SK-N-SH treated with all-trans-retinoic acid at 6 μM for 48 hours (cell line): Measurements from ENCODE around the gene KCTD17.

Experiments used
- ATAC-seq: fragments of 200-7000 bp; cut with Tn5 transposase; 3 replicates; pipeline ENCODE4 v1.9.1; 2020; ENCODE audit warnings: mild to moderate bottlenecking, moderate library complexity
- ARNTL ChIP-seq: fragments of 450-650 bp; formaldehyde crosslinking; IDR thresholded peaks from 2 replicates; pipeline ENCODE4 v1.5.0; 2020; ENCODE audit warnings: low read depth, mild to moderate bottlenecking, moderate library complexity, borderline replicate concordance
- BACH2 ChIP-seq: fragments of 250-450 bp; sonication (Bioruptor Pico); IDR thresholded peaks from 2 replicates; pipeline ENCODE4 v1.9.0; 2021; ENCODE audit warnings: mild to moderate bottlenecking, borderline replicate concordance
- CSDC2 ChIP-seq: fragments of 250-450 bp; sonication (Bioruptor Pico); IDR thresholded peaks from 2 replicates; pipeline ENCODE4 v1.5.0; 2020; ENCODE audit warnings: mild to moderate bottlenecking, moderate library complexity
- ESRRG ChIP-seq: fragments of 250-450 bp; sonication (Bioruptor Pico); IDR thresholded peaks from 2 replicates; pipeline ENCODE4 v1.6.1; 2021; ENCODE audit warnings: mild to moderate bottlenecking
- GLIS3 ChIP-seq: fragments of 250-450 bp; sonication (Bioruptor Pico); IDR thresholded peaks from 2 replicates; pipeline ENCODE4 v1.5.0; 2020; ENCODE audit warnings: mild to moderate bottlenecking, moderate library complexity
- ISL1 ChIP-seq: fragments of 250-450 bp; sonication (Bioruptor Pico); IDR thresholded peaks from 2 replicates; pipeline ENCODE4 v2.1.2; 2022; ENCODE audit warnings: mild to moderate bottlenecking, moderate library complexity
- OSR1 ChIP-seq: fragments of 250-450 bp; sonication (Bioruptor Pico); IDR thresholded peaks from 2 replicates; pipeline ENCODE4 v1.8.0; 2022; ENCODE audit warnings: moderate library complexity, mild to moderate bottlenecking, inconsistent platforms
- PPARA ChIP-seq: fragments of 250-450 bp; sonication (Bioruptor Pico); IDR thresholded peaks from 2 replicates; pipeline ENCODE4 v1.5.0; 2020; ENCODE audit warnings: mild to moderate bottlenecking, borderline replicate concordance
- ZC3H10 ChIP-seq: fragments of 250-450 bp; sonication (Bioruptor Pico); IDR thresholded peaks from 2 replicates; pipeline ENCODE4 v1.5.1; 2021; ENCODE audit warnings: mild to moderate bottlenecking, moderate library complexity
- ZFP3 ChIP-seq: fragments of 250-450 bp; sonication (Bioruptor Pico); IDR thresholded peaks from 2 replicates; pipeline ENCODE4 v1.5.0; 2020; ENCODE audit warnings: mild to moderate bottlenecking, moderate library complexity
- ZFP30 ChIP-seq: fragments of 450-650 bp; formaldehyde crosslinking; IDR thresholded peaks from 2 replicates; pipeline ENCODE4 v1.5.0; 2022; ENCODE audit warnings: mild to moderate bottlenecking, moderate library complexity
- ZNF70 ChIP-seq: fragments of 450-650 bp; formaldehyde crosslinking; IDR thresholded peaks from 2 replicates; pipeline ENCODE4 v1.5.0; 2020; ENCODE audit warnings: mild to moderate bottlenecking, moderate library complexity
- ZNF8 ChIP-seq: fragments of 450-650 bp; formaldehyde crosslinking; IDR thresholded peaks from 2 replicates; pipeline ENCODE4 v1.5.0; 2020; ENCODE audit warnings: mild to moderate bottlenecking, moderate library complexity
- TF ChIP-seq, protein P1 (sequence below): fragments of 250-450 bp; sonication (Bioruptor Pico); IDR thresholded peaks from 2 replicates; pipeline ENCODE4 v1.8.0; 2021; ENCODE audit warnings: low read depth, mild to moderate bottlenecking, moderate library complexity, borderline replicate concordance
- TF ChIP-seq, protein P2 (sequence below): fragments of 250-450 bp; sonication (Bioruptor Pico); IDR thresholded peaks from 2 replicates; pipeline ENCODE4 v1.5.1; 2020; ENCODE audit warnings: low read depth, mild to moderate bottlenecking, moderate library complexity
- TF ChIP-seq, protein P3 (sequence below): fragments of 250-450 bp; sonication (Bioruptor Pico); IDR thresholded peaks from 2 replicates; pipeline ENCODE4 v1.5.1; 2021; ENCODE audit warnings: mild to moderate bottlenecking, moderate library complexity

KCTD17 gene

DNA sequence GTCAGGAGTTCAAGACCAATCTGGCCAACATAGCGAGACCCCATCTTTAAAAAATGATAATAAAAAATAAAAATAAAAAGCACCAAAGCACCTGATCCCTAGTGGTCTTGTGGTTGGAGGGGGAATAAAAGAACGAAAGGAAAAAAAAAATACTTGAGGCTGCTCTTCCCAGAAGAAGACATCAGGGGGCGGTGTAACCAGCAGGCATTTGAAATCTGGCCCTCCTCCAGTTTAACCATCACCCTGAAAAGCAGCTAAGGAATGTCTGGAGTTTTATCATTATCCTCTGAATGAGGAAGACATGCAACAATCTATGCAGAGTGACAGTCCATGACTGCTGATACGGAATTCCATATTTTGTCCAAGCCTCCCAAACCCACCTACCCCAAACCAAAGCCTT is 5.6 kb upstream of the KCTD17 start:
- ATAC-seq, result peak; percentile 29
- TF ChIP-seq ARNTL (CRISPR knock-in tag) (no peak), ZC3H10 (CRISPR knock-in tag) (no peak), CSDC2 (CRISPR knock-in tag) (no peak)
- TF ChIP-seq, protein P1, sequence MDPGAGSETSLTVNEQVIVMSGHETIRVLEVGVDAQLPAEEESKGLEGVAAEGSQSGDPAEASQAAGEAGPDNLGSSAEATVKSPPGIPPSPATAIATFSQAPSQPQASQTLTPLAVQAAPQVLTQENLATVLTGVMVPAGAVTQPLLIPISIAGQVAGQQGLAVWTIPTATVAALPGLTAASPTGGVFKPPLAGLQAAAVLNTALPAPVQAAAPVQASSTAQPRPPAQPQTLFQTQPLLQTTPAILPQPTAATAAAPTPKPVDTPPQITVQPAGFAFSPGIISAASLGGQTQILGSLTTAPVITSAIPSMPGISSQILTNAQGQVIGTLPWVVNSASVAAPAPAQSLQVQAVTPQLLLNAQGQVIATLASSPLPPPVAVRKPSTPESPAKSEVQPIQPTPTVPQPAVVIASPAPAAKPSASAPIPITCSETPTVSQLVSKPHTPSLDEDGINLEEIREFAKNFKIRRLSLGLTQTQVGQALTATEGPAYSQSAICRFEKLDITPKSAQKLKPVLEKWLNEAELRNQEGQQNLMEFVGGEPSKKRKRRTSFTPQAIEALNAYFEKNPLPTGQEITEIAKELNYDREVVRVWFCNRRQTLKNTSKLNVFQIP (CRISPR knock-in tag), result no peak
- TF ChIP-seq, protein P2, sequence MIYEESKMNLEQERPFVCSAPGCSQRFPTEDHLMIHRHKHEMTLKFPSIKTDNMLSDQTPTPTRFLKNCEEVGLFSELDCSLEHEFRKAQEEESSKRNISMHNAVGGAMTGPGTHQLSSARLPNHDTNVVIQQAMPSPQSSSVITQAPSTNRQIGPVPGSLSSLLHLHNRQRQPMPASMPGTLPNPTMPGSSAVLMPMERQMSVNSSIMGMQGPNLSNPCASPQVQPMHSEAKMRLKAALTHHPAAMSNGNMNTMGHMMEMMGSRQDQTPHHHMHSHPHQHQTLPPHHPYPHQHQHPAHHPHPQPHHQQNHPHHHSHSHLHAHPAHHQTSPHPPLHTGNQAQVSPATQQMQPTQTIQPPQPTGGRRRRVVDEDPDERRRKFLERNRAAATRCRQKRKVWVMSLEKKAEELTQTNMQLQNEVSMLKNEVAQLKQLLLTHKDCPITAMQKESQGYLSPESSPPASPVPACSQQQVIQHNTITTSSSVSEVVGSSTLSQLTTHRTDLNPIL (CRISPR knock-in tag), result no peak

DNA sequence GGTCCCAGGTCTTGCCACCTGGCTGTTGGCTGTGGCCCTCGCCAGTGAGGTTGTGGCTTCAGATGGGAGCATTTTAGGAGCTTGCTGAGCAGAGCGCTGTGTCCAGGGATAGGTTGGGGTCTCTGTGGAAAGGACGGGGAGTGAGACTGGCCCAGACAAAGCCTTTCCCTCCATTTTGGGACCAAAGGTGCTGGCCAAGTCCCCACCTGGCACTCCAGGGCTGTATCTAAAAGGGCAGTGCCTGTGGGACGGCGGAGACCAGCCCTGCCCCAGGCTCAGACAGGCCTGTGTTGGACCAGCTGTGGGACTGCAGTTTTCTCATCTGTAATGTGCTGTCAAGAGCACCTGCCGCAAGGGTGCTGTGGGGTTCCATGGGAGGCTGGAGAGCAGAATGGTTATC is 5.0 kb upstream of the KCTD17 start:
- TF ChIP-seq, protein P2 (CRISPR knock-in tag), result no peak
- no peak for TF ChIP-seq OSR1
- TF ChIP-seq ARNTL (CRISPR knock-in tag), result no peak
- no peak for TF ChIP-seq ZNF8 (CRISPR knock-in tag)
- TF ChIP-seq BACH2 (CRISPR knock-in tag), result no peak
- no peak for TF ChIP-seq ZNF70 (CRISPR knock-in tag)
- TF ChIP-seq GLIS3 (CRISPR knock-in tag), result no peak
- TF ChIP-seq, protein P1 (CRISPR knock-in tag), result no peak
- ATAC-seq, result no peak

DNA sequence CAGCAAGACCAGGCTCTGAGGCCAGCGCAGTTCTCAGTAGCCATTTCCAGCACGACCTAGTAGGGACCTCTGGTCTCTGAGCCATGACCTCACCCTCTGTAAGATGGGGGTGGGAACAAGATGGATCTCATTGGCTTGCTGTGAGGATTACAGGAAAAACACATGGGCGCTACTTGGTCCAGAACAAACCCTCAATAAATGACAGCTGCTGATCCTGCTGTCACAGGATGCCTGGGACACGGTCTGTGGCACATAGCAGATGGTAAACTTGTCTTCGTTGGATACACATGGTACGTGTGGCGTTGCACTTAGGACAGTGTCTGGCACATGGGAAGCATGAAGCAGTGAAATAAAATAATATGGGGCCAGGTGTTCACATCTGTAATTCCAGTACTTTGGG is 4.5 kb upstream of the KCTD17 start:
- no peak for TF ChIP-seq ESRRG (CRISPR knock-in tag)
- TF ChIP-seq, protein P1 (CRISPR knock-in tag), result no peak
- no peak for TF ChIP-seq ZFP3
- no peak for TF ChIP-seq GLIS3 (CRISPR knock-in tag)
- no peak for TF ChIP-seq ARNTL (CRISPR knock-in tag)
- no peak for TF ChIP-seq ISL1 (CRISPR knock-in tag)
- no peak for TF ChIP-seq ZFP30 (CRISPR knock-in tag)
- no peak for TF ChIP-seq PPARA (CRISPR knock-in tag)
- TF ChIP-seq, protein P2 (CRISPR knock-in tag), result no peak
- TF ChIP-seq, protein P3, sequence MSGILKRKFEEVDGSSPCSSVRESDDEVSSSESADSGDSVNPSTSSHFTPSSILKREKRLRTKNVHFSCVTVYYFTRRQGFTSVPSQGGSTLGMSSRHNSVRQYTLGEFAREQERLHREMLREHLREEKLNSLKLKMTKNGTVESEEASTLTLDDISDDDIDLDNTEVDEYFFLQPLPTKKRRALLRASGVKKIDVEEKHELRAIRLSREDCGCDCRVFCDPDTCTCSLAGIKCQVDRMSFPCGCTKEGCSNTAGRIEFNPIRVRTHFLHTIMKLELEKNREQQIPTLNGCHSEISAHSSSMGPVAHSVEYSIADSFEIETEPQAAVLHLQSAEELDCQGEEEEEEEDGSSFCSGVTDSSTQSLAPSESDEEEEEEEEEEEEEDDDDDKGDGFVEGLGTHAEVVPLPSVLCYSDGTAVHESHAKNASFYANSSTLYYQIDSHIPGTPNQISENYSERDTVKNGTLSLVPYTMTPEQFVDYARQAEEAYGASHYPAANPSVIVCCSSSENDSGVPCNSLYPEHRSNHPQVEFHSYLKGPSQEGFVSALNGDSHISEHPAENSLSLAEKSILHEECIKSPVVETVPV (CRISPR knock-in tag), result no peak
- ATAC-seq, result no peak

DNA sequence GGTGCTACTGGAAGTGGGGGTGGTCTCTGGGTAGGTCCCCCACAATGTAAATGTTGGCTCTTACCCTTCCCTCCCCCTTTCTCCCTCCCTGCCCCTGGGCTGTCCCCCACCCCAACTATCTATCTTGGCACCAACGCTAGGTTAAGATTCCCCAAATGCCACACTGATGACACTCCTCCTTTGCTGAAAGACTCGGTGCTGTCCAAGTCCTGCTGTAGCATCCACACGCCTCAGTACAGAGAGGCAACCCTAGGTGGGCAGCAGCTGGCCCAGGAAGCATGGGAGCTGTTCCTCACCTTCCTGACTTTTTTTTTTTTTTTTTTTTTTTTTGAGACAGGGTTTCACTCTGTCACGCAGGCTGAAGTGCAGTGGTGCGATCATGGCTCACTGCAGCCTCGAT is 3.4 kb upstream of the KCTD17 start:
- TF ChIP-seq ZNF8 (CRISPR knock-in tag) (no peak), BACH2 (CRISPR knock-in tag) (no peak)
- TF ChIP-seq, protein P2 (CRISPR knock-in tag), result no peak
- TF ChIP-seq, protein P1 (CRISPR knock-in tag), result no peak
- TF ChIP-seq, all 23 proteins: peak for 0
- ATAC-seq, result no peak
